Measurements from ENCODE around the gene MPST.

Gene MPST

GRCh38 chr22:37001826-37002225 lies 17.7 kb upstream of the MPST start:
- DNase-seq, result no peak

- no peak for DNase-seq
Measured at GRCh38 chr22:37002633-37003032, 16.9 kb upstream of the MPST start.

GRCh38 chr22:37007651-37008050 lies 11.9 kb upstream of the MPST start:
- no peak for DNase-seq

- DNase-seq, result no peak
Measured at GRCh38 chr22:37008365-37008764, 11.2 kb upstream of the MPST start.

- DNase-seq, result no peak
Measured at GRCh38 chr22:37009490-37009889, 10.1 kb upstream of the MPST start.

GRCh38 chr22:37010174-37010573 lies 9.4 kb upstream of the MPST start:
- DNase-seq, result no peak

- no peak for DNase-seq
Measured at GRCh38 chr22:37010976-37011375, 8.6 kb upstream of the MPST start.

GRCh38 chr22:37011472-37011871 lies 8.1 kb upstream of the MPST start:
- DNase-seq, result no peak

- no peak for DNase-seq
Measured at GRCh38 chr22:37012262-37012904, 7.2 kb upstream of the MPST start.

- no peak for DNase-seq
Measured at GRCh38 chr22:37012956-37013355, 6.6 kb upstream of the MPST start.

GRCh38 chr22:37014415-37014806 lies 5.1 kb upstream of the MPST start:
- no peak for DNase-seq

- DNase-seq, result no peak
Measured at GRCh38 chr22:37014835-37015586, 4.5 kb upstream of the MPST start.

- no peak for DNase-seq
Measured at GRCh38 chr22:37015587-37015878, 4.0 kb upstream of the MPST start.

GRCh38 chr22:37016134-37016910 lies 3.2 kb upstream of the MPST start:
- DNase-seq, result no peak

GRCh38 chr22:37017356-37017755 lies 2.2 kb upstream of the MPST start:
- no peak for DNase-seq

- no peak for DNase-seq
Measured at GRCh38 chr22:37018086-37018814, 1.3 kb upstream of the MPST start.

GRCh38 chr22:37018815-37019308 lies 680 bp upstream of the MPST start:
- no peak for DNase-seq

- no peak for DNase-seq
Measured at GRCh38 chr22:37020192-37020479, 594 bp downstream of the MPST start.

- no peak for DNase-seq
Measured at GRCh38 chr22:37021041-37021440, 1.5 kb downstream of the MPST start.

GRCh38 chr22:37021710-37022482 lies 2.4 kb downstream of the MPST start:
- peak; percentile 53 to 63 for DNase-seq

- DNase-seq, result no peak
Measured at GRCh38 chr22:37022483-37023337, 3.2 kb downstream of the MPST start.

Data from CD4-positive, alpha-beta T cell treated with Interleukin-4 for 1 hour (primary cell).